ENCODE results near the gene RPL7L1. TPM values are rescaled to one million over a fixed set of nuclear protein-coding genes. Genes with fewer than 3 reads are reported as not detected.
"Not testable (repeated sequence)": the region's sequence is repeated elsewhere in the genome, so short reads cannot be mapped to it uniquely, and the experiment has no call there.

Gene RPL7L1
- total and polyA plus RNA-seq, 4 donors, result 39.3 to 98.7 (median 61.9) TPM

GRCh38 chr6:42885702-42886101 lies 6.3 kb downstream of the RPL7L1 start:
- Histone ChIP-seq H3K4me3 (no peak overlapping the region), H3K9ac (ENCODE audit: insufficient read depth in 1 of 2, low read length in 2 of 2) (no peak overlapping the region), H3K27ac (ENCODE audit: low read depth in 1 of 2, low read length in 1 of 2) (no peak overlapping the region), H3K27me3 (ENCODE audit: control insufficient read depth in 3 of 3, insufficient read depth in 3 of 3, low read length in 2 of 3) (no peaks in the 10 kb centered on the region), H3K4me1 (ENCODE audit: control insufficient read depth in 5 of 5, insufficient read depth in 5 of 5, low read length in 5 of 5) (peaks cover 0 to 12% (median 4%) of the 10 kb centered on the region in 5 donors), H3K36me3 (ENCODE audit: control insufficient read depth in 4 of 4, insufficient read depth in 4 of 4, low read length in 4 of 4) (peaks cover 24 to 32% (median 30%) of the 10 kb centered on the region in 4 donors), H3K9me3 (ENCODE audit: control insufficient read depth in 4 of 4, insufficient read depth in 3 of 4, low read length in 3 of 4) (no peaks in the 10 kb centered on the region)
- TF ChIP-seq, protein P1, sequence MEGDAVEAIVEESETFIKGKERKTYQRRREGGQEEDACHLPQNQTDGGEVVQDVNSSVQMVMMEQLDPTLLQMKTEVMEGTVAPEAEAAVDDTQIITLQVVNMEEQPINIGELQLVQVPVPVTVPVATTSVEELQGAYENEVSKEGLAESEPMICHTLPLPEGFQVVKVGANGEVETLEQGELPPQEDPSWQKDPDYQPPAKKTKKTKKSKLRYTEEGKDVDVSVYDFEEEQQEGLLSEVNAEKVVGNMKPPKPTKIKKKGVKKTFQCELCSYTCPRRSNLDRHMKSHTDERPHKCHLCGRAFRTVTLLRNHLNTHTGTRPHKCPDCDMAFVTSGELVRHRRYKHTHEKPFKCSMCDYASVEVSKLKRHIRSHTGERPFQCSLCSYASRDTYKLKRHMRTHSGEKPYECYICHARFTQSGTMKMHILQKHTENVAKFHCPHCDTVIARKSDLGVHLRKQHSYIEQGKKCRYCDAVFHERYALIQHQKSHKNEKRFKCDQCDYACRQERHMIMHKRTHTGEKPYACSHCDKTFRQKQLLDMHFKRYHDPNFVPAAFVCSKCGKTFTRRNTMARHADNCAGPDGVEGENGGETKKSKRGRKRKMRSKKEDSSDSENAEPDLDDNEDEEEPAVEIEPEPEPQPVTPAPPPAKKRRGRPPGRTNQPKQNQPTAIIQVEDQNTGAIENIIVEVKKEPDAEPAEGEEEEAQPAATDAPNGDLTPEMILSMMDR (IDR thresholded peaks at IDR 0.05; ENCODE audit: control extremely low read depth, extremely low read depth), result no peak
- 75% methylated on average over 4 of the region's 4 CpGs for WGBS, 2 donors
- ATAC-seq (ENCODE audit: insufficient read depth, low FRiP score) (no peak), DNase-seq (no peak)

DNA sequence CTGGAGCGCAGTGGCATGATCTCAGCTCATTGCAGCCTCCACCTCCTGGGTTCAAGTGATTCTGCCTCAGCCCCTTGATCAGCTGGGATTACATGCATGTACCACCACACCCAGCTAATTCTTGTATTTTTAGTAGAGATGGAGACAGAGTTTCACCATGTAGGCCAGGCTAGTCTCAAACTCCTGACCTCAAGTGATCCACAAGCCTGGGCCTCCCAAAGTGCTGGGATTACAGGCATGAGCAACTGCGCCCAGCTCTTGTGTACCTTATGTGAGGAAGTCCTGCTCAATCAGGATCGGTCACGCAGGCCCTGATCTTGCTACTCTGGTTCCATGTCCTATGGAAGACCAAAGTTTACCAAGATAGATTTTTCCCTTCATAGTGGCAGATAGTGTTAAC lies 8.8 kb downstream of the RPL7L1 start:
- not testable (repeated sequence) for ATAC-seq (ENCODE audit: insufficient read depth, low FRiP score); H3K4me1 ChIP-seq (ENCODE audit: control insufficient read depth in 5 of 5, insufficient read depth in 5 of 5, low read length in 5 of 5); DNase-seq; H3K9me3 ChIP-seq (ENCODE audit: control insufficient read depth in 4 of 4, insufficient read depth in 3 of 4, low read length in 3 of 4); H3K9ac ChIP-seq (ENCODE audit: insufficient read depth in 1 of 2, low read length in 2 of 2); H3K27ac ChIP-seq (ENCODE audit: low read depth in 1 of 2, low read length in 1 of 2); H3K27me3 ChIP-seq (ENCODE audit: control insufficient read depth in 3 of 3, insufficient read depth in 3 of 3, low read length in 2 of 3); H3K4me3 ChIP-seq
- 81 to 96% methylated on average over 4 of the region's 4 CpGs for WGBS, 2 donors
- H3K36me3 ChIP-seq (ENCODE audit: control insufficient read depth in 4 of 4, insufficient read depth in 4 of 4, low read length in 4 of 4), result peaks cover 23 to 27% (median 25%) of the 10 kb centered on the region in 4 donors

GRCh38 chr6:42889815-42890214 lies 10.4 kb downstream of the RPL7L1 start:
- Histone ChIP-seq H3K36me3 (ENCODE audit: control insufficient read depth in 4 of 4, insufficient read depth in 4 of 4, low read length in 4 of 4) (peaks cover 9 to 12% (median 10%) of the 10 kb centered on the region in 4 donors), H3K27ac (ENCODE audit: low read depth in 1 of 2, low read length in 1 of 2) (peak overlapping the region in 1 of 2 donors; percentile 53), H3K27me3 (ENCODE audit: control insufficient read depth in 3 of 3, insufficient read depth in 3 of 3, low read length in 2 of 3) (no peaks in the 10 kb centered on the region), H3K4me3 (no peak overlapping the region), H3K4me1 (ENCODE audit: control insufficient read depth in 5 of 5, insufficient read depth in 5 of 5, low read length in 5 of 5) (peaks cover 0 to 7% (median 0%) of the 10 kb centered on the region in 5 donors), H3K9ac (ENCODE audit: insufficient read depth in 1 of 2, low read length in 2 of 2) (peak overlapping the region in 1 of 2 donors; percentile 71), H3K9me3 (ENCODE audit: control insufficient read depth in 4 of 4, insufficient read depth in 3 of 4, low read length in 3 of 4) (no peaks in the 10 kb centered on the region)
- peak in 1 of 3 donors; percentile 33 for DNase-seq
- ATAC-seq (ENCODE audit: insufficient read depth, low FRiP score), result no peak
- TF ChIP-seq, protein P1 (IDR thresholded peaks at IDR 0.05; ENCODE audit: control extremely low read depth, extremely low read depth), result no peak
- 59 to 67% methylated on average over 4 of the region's 4 CpGs for WGBS, 2 donors

DNA sequence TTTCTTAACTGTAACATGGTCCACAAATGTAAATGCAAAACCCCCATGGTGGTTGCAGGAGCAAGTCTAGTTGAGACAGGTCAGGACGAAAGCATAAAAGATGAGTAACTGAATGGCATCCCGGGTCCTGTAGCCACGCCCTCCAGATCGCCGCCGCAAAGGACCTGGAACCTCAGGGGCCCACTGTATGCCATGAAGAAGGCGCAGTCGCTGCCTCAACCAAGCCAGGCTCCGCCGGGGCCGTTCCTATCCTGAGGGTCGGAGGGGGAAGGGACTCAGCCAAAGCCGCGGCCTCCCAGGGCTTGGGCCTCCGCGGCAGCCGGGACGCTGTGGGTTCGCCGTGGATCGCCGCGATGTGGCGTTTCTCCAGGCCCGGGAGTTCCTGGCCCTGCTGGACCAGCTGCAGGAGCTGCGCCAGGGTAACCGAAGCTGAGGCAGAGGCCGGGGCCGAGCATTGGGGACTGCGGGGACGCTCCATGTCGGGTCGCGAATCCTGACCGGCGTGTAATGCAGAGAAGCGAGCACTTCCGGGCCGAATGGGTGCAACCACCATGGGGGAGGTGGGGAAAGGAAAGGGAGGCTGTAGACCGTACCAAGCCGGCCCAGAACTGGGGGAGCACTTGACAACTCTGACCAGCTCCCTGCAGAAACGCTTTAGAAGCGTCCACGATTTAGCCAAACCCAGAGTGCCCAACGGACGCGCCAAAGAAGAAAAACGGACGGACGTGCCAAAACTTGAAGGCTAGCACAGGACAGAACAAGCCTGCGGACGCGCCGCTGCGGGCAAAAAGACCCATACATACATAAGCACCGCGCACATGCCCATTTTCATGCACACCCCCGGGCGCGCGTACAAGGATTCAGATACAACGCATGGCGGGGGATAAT lies 11.1 kb downstream of the RPL7L1 start:
- H3K27me3 ChIP-seq (ENCODE audit: control insufficient read depth in 3 of 3, insufficient read depth in 3 of 3, low read length in 2 of 3), result no peaks in the 10 kb centered on the region
- H3K27ac ChIP-seq (ENCODE audit: low read depth in 1 of 2, low read length in 1 of 2), result peak overlapping the region; percentile 89 to 98
- peak; percentile 97 to 98 (median 98) for DNase-seq
- peaks cover 0 to 7% (median 0%) of the 10 kb centered on the region in 5 donors for H3K4me1 ChIP-seq (ENCODE audit: control insufficient read depth in 5 of 5, insufficient read depth in 5 of 5, low read length in 5 of 5)
- peaks cover 5 to 7% (median 6%) of the 10 kb centered on the region in 4 donors for H3K36me3 ChIP-seq (ENCODE audit: control insufficient read depth in 4 of 4, insufficient read depth in 4 of 4, low read length in 4 of 4)
- H3K9ac ChIP-seq (ENCODE audit: insufficient read depth in 1 of 2, low read length in 2 of 2), result peak overlapping the region; percentile 35 to 71
- no peaks in the 10 kb centered on the region for H3K9me3 ChIP-seq (ENCODE audit: control insufficient read depth in 4 of 4, insufficient read depth in 3 of 4, low read length in 3 of 4)
- peak; percentile 99 for ATAC-seq (ENCODE audit: insufficient read depth, low FRiP score)
- 0% methylated on average over 63 of the region's 63 CpGs for WGBS, 2 donors
- TF ChIP-seq, protein P1 (IDR thresholded peaks at IDR 0.05; ENCODE audit: control extremely low read depth, extremely low read depth), result no peak
- peak overlapping the region; percentile 96 for H3K4me3 ChIP-seq

All from lung (tissue), 12 donors.